Left colon (tissue), 2 donors: ENCODE measurements around the gene RPS14. TPM values are rescaled to one million over a fixed set of nuclear protein-coding genes. Genes with fewer than 3 reads are reported as not detected.
"Not testable (repeated sequence)": the region's sequence is repeated elsewhere in the genome, so short reads cannot be mapped to it uniquely, and the experiment has no call there.

Experiments
- ATAC-seq: fragments of 200-7000 bp; cut with Tn5 transposase; one replicate; pipeline ENCODE4 v1.9.1; 2020; ENCODE audit warnings: mild to moderate bottlenecking, moderate library complexity
- DNase-seq, 2 donors: peaks; one replicate each; pipeline ENCODE4 v3.0.0-alpha.2; 2020
- intact Hi-C, 2 donors: fragments of 100-400 bp; cut with DNase I in 1 of 2; cut with micrococcal nuclease in 1 of 2; formaldehyde crosslinking; loops; one replicate each; pipeline versions ENCODE4 v1.11.2 to v1.14.0; 2022; cut with DNase I, micrococcal nuclease
- total RNA-seq, 2 donors: library from RNA; stranded (reverse); fragmentation: NEBNext Ultra II Directional; extraction: Animal tissue kit (Norgen Biotek cat#: 25700); gene quantifications; one replicate each; pipeline ENCODE4 v1.2.1, GENCODE V29; 2021
- donor health status: DM: no; HTN: no; CAD: no.
- donor health status: DM: yes; HTN: yes; CAD: no.

The RPS14 gene
- total RNA-seq, 2 donors from 2014 or later = 1,685 to 1,991 TPM

DNA sequence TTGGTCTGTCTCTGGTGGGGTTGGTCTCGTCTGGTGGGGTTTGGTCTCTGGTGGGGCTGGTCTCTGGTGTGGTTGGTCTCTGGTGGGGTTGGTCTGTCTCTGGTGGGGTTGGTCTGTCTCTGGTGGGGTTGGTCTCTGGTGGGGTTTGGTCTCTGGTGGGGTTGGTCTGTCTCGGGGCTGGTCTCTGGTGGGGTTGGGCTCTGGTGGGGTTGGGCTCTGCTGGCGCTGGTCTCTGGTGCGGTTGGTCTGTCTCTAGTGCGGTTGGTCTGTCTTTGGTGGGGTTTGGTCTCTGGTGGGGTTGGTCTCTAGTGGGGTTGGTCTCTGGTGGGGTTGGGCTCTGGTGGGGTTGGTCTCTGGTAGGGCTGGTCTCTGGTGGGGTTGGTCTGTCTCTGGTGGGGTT lies 20.6 kb downstream of the RPS14 start:
- intact Hi-C loops = no loop called here
- ATAC-seq = no peak
- DNase-seq = no peak

DNA sequence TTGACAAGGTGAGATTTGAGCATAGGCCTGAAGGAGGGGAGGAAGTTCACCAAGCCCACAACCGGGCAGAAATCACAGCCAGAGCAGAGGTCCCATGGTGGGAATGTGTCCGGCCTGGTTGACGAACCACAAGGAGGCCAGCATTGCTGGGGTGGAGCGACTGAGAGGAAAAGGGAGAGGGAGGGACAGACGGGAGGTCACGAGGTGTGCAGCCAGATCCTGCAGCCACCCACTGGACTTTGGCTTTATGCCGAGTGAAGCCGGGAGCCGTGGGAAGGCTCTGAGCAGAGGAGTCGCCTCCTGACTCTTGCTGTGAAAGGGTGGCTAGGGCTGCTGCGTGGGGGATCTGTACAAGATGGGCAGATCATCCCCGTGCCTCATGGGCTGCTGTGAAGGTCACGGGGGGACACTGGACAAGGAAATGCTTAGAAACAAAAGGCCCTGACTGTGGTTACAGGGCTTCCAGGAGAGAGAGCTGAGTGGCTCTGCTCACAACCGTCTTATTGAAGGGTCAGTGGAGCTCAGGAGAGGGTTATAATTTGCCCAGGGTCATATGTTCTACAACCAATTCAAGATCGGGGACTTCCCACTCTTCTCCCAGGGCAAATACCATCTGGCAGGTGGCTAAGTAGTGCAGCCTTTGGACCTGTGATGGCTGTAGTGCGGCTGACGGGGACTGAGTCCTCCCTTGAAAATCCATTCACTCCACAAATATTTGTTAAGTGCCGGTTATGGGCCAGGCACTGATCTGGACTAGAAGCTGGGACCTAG lies 21.2 kb downstream of the RPS14 start:
- intact Hi-C loops = no loop called here
- ATAC-seq (peak; percentile 91), DNase-seq (peak; percentile 66 to 67)

DNA sequence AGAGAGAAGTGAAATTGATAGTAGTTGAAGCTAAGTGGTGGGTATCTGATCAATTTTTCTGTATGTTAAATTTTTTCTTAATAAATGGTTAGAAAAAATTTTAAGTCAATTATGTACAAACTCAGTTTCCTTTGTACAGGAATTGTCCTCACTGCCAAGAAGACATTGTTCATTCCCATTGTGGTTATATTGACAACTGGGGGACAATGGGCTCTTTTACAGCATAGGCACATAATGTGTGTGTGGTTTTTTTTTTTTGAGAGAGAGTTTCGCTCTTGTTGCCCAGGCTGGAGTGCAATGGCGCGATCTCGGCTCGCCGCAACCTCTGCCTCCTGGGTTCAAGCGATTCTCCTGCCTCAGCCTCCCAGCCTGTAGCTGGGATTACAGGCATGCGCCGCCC lies 23.4 kb downstream of the RPS14 start:
- ATAC-seq, DNase-seq, intact Hi-C loops: not testable (repeated sequence)

DNA sequence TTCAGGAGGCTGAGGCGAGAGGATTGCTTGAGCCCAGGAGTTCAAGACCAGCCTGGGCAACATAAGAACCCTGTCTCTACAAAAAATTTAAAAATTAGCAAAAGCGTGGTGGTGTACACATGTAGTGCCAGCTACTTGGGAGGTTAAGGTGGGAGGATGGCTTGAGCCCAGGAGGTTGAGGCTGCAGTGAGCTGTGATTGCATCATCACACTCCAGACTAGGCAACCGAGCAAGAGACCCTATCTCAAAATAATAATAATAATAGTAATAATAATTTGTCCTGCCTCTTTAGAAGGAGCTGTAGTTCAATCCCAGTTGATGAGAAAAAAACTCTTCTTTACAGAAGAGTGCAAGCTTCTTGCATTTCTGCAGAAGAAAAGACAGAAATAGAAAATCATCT lies 26.8 kb downstream of the RPS14 start:
- DNase-seq (no peak), ATAC-seq (no peak)
- intact Hi-C loops = no loop called here

DNA sequence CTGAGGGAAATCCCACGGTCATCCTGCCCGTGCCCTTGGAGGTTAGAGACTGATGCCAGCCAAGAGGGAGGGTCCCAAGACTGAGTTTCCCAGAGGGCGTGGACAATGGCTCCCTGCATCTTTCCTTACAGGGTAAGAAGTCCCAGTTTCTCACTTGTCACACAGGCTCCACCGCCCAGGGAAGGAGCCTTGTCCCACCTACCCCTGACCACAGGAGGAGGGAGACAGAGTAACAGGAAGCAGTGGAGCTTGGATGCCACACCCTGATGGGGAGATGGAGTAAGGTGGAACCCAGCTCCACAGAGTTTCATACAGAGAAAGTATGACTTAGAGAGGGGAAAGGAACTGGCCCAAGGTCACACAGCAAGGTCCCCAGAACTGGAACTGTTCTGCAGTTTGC lies 27.5 kb downstream of the RPS14 start:
- ATAC-seq = no peak
- intact Hi-C loops = no loop called here
- no peak for DNase-seq

DNA sequence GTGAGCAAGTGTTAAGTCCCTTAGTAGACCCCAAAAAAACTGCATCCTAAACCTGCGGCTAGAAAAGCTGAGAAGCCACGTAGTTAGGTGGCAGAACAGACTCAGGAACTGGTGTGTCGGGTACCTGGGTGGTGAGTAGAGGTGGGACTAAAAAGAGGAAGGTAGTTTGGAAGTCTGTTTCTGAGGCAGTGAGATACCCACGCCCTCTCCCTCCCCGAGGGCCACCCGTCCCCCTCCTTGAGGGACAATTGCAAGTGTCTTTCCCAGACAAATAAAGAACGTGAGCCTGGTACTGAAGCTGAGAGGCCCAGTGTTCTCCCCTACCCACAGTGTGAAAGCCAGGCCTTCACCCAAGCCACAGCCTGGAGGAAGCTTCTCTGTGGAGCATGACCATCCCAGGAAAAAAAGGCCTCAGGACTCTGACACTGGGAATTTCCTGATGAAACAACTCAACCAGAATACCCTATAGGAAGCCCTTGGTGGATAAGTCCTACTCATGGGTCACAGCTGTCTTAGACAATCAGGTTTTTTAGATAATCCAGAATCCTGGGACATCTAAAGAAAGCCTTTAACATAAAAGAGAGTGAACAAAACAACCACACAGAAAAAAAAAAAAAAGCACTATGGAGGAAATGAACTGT lies 29.8 kb downstream of the RPS14 start:
- intact Hi-C loops = no loop called here
- DNase-seq (no peak), ATAC-seq (peak; percentile 37)

DNA sequence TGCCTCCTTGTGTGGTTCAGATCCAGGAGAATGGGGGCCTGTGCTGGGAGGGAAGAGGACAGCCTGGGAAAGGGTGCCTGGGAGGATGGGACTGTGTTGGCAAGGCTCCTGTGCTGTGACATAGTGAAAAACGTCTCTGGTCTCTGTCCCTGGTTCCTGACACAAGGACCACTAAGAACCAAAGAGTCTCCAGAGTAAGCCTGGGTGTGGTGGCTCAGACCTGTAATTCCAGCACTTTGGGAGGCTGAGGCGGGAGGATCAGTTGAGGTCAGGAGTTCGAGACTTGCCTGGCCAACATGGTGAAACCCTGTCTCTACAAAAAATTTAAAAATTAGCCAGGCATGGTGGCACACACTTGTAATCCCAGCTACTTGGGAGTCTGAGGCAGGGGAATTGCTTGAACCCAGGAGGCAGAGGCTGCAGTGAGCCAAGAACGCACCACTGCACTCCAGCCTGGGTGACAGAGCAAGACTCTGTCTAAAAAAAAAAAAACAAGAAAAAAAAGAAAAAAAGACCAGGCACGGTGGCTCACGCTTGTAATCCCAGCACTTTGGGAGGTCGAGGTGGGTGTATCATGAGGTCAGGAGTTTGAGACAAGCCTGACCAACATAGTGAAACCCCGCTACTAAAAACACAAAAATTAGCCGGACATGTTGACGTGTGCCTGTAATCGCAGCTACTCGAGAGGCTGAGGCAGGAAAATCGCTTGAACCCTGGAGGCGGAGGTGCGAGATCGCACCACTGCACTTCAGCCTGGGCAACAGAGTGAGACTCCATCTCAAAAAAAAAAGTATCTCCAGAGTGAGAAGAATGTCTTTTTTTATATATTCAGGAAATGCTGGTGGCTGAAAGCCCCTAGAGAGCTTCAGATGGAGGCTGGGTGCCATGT lies 35.4 kb downstream of the RPS14 start:
- DNase-seq, ATAC-seq, intact Hi-C loops: not testable (repeated sequence)

DNA sequence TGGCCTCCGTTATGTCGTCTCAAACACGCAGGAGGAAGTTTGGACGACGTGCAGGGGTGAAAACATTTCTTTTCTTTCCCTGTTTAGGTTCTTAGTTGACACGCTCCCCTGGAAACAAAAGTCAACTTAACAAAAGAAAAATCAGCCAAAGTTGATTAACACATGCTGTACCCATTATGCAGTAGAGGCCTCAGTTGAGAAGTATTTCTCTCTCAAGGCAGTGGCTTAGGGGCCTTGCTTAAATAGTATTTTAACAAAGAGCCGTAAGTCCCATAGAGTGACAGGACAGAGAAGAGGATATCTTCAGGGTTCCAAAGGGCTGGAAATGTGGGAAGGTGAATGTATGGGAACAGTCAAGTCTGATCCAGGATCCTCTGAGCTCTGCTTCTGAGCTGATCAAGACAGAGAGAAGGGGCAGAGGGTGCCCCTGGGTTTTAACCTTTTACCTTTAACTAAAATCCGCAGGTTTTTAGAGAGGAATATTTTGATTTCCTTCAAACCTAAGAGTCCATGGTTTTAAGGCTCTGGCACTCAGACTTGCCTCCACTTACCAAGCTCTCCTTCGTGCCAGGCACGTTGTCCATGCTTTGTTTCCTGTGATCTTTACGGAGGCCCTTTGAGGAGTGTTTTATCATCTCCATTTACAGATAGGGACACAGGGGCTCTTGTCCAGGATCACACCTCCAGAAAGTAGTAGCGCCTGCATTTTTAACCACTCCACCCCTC lies 36.2 kb downstream of the RPS14 start:
- intact Hi-C loops = no loop called here
- DNase-seq = no peak
- no peak for ATAC-seq

DNA sequence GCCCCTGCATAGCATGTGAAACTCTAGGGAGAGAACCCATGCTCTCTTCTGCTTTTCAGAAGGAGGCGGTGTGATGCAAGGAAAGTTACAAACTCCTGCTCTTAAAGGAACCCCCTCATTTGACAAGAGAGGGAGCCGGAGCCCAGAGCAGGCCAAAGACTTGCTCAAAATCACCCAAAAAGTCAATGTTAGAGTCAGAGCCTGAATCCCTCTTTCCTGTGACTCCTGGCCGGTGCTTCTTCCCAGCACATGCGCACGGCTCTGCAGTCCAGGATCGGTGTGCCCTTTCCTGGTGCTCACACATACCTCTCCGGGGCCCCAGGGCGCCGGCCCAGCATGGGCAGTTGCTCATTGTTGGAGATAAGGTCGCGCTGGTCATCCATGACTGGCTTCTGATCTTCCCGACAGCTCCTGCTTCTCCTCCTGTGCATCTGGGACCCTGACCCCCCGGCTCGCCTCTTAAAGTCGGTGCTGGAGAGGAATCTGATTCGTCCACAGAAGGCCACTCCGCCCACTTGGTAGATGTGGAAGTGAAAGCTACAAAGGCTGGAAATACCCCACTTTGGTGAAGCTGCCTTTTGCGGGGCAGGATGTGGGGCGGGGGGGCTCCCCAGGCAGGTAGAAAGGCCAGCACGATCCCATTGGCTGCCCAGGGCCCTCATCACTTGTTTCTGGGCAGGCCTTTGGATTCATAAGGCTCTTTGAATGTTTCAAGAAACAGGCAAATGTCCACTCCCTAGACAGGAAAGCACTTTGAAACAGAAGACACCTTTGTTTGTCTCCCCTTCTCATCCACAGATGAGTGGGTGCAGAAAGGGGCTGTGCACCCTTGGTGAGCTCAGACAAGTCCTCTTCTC lies 37.0 kb downstream of the RPS14 start, which contains the start of gene CD74:
TSS of gene CD74 (minus strand) at position 592 of the 857 bp plus-strand sequence. CDS start at position 431, 161 bp downstream.
- peak; percentile 69 for ATAC-seq
- intact Hi-C loops = no loop called here
- peak; percentile 87 for DNase-seq

DNA sequence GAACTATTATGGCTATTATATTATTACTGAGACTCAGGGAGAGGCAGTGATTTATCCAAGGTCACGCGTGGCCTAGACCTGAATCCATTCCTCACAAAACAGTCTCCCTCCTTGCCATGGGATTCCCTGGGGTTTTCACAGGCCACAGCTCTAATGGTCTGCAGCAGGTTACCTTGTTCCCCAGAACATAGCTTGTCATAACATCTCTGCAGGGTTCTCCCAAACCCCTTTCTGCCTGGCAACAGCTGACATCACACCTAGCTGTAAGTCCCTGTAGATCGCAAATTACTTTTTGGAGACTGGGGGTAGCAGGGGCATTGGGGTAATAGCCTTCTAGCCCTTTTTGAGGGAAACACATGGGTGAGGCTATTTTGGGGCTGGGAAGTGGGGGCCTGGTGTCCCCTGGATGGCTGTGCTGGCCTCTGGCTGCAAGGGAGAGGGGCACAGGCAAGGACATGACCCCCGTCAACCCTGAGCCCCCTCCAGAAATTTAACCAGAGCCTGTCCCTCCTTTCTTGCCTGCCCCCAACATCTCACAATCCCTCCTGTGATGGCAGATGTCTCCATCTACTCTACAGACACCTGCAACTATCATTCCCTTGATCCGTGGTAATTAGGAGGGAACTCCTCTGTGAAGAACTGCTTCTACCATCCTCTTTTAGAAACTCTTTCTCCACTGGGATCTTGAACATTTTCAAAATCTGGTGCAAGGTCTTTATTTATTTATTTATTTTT lies 38.1 kb downstream of the RPS14 start:
- ATAC-seq (no peak), DNase-seq (peak; percentile 50 to 67)
- intact Hi-C loops = no loop called here

DNA sequence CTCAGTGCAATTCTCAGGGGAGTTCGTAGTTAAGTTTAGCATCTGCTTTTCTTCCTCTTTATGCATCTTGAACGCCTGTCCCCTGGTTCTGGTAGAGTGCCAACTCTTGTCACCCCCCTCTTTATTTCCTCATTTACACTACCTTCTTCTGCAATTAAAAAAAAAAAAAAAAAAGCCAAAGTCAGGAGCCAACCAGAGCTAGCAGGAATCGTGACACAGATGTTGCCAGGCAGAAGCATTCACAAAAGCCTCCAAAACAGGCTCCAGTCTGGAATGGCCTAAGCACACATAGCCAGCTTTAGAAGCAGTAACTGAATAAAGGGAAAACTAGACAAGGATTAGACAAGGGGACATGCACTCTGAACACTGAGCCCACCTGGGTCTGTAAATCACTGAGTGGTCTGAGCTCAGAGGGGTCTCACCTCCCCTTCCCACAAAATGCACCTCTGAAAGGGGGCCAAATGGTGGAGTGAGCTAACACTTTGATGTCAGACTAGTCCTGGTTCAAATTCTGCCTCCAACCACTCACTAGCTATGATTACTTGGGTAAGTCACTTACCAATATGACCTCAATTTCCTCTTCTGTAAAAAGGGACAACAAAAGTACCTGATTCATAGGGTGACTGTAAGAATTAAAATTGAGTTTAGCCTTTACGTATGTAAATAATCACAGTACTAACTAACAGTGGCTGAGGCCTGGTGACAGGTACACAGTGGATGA lies 38.9 kb downstream of the RPS14 start:
- peak; percentile 77 for ATAC-seq
- intact Hi-C loops = no loop called here
- DNase-seq = peak; percentile 74 to 78

DNA sequence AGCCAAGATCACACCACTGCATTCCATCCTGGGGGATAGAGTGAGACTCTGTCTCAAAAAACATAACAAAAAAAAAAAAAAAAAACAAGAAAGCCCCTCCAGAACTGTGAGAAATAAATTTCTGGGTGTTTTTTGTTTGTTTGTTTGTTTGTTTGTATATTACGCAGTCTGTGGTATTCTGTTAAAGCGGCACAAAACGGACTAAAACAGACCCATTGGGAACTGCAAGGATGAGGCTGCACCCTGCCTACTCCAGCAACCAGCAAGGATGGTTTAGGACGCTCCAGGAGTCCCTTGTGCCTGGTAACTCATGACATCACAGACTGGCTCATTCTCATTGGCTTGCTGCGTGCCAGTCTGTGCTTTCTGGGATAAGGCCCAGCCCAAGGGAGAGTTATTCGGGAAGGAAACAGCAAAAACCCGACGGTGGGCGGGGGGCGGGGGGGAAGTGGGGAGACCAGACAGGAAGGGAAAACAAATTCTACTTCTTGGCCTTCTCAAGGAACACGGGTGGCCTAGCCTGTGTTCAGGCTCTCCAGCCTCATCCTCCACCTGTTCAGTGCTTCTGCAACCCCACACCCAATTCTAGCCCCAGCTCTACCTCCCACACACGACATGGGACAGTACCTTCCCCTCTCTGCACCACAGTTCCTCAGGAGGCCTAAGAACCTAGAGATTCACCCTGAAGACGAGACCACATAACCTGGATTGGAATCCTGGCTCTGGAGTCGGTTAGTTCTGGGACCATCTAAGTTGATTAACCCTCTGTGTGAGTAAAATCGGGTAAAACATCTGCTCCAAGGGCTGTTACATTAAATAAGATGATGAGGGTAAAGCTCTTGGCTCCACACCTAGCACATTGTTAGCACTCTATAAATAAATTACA lies 39.7 kb downstream of the RPS14 start:
- DNase-seq = peak; percentile 69 to 84
- ATAC-seq = peak; percentile 83
- intact Hi-C loops = no loop called here

DNA sequence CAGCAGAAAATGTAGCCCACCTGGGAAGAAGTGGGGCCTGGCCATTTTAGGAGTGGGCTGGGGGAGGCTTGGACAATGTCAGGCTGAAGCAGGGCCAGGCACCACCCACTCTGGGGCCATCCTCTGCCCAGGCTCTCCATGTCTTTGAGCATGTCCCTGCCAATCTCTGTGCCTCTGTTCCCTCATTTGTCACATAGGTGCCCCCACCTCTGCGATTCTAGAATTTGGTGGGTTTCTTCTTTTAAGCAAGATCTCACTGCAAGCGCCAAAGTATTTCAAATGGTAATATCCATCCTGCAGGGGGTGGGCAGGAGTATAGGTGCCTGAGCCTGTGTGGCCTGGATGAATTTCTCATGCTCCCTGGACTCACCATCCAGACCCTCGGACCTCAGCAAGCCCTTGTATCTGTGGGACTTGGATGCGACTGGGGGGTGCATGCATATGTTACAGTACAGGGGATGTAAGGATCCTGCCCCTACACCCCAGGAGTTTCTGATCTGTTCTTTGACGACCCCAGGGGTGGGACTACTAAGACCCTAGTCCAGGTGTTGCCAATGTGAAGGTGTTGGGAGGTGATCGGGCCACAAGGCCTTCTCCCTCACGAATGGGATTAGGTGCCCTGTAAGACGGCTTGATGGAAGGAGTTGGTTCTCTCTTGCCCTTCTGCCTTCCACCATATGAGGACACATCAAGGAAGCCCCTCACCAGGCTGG lies 41.2 kb downstream of the RPS14 start:
- ATAC-seq = no peak
- intact Hi-C loops = no loop called here
- DNase-seq = no peak

DNA sequence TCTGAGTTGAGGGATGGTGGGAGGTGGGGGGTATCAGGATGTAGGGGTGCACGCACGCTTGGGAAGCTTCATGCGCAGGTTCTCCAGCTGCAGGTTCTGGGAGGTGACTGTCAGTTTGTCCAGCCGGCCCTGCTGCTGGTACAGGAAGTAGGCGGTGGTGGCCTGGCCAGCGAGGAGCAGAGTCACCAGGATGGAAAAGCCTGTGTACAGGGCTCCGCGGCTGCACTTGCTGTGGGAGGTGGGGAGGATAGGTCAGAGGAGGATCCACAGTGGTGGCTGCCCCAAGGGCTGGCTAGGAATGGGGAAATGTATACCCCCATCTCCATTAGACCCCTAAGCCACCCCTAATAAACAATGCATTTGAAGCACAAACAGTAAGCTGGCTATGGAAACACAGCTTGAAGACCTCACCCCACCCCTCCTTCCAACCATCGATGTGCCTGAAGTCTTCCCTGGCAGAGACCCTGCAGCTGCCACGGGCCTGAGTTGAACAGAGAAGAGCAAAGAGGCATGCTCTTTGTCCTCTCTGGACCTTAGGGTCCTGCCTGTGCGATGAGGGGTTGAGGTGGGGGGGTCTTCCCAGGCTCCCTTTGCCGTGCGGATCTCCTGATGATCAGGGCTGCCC lies 42.3 kb downstream of the RPS14 start:
- ATAC-seq = no peak
- intact Hi-C loops = no loop called here
- no peak for DNase-seq

DNA sequence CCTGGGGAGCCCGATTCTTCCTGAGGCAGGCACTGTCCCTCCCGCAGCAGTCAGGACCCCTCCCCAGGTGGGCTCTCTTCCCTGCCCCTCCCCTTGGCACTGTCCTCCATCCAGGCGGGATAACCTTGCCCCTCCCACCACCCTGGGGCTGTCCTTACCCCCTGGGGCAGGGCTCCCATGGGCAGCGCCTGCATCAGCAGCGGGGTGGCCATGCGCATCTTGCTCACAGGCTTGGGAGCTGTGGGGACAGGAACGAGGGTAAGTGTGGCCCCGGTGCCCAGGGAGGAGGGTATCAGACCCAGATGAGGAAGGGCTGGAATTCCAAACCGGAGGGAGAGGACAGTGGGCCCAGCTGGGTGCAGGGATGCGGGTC lies 42.8 kb downstream of the RPS14 start:
- DNase-seq = no peak
- no peak for ATAC-seq
- intact Hi-C loops = no loop called here
